GM21447 (cell line): ENCODE results near the gene LRWD1.
"Not testable (repeated sequence)": the region's sequence is repeated elsewhere in the genome, so short reads cannot be mapped to it uniquely, and the experiment has no call there.

Source experiments
- ATAC-seq: cut with Tn5 transposase; IDR thresholded peaks from one replicate; pipeline ENCODE4 v1.9.1; 2021; ENCODE audit not compliant: unreplicated experiment

Gene LRWD1

DNA sequence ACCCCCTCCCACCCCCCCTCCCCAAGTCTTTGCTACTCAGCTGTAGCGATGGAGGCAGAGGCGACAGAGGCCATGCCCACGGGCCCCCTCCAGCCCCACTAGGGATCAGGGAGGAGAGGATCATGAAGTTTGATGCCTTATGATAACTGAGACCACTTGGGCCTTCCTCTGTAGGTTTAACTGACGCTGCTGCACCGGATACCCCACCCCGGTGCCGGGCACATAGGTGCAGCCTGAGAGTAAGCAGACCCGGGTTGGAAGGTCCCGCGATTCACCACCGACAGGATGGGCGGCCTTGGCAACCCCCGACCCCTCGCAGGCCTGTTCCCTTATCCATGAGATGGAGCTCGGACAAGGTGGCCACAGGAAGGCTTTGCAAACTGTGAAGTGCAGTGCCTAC lies 29.2 kb downstream of the LRWD1 start:
- ATAC-seq: peak; percentile 0

DNA sequence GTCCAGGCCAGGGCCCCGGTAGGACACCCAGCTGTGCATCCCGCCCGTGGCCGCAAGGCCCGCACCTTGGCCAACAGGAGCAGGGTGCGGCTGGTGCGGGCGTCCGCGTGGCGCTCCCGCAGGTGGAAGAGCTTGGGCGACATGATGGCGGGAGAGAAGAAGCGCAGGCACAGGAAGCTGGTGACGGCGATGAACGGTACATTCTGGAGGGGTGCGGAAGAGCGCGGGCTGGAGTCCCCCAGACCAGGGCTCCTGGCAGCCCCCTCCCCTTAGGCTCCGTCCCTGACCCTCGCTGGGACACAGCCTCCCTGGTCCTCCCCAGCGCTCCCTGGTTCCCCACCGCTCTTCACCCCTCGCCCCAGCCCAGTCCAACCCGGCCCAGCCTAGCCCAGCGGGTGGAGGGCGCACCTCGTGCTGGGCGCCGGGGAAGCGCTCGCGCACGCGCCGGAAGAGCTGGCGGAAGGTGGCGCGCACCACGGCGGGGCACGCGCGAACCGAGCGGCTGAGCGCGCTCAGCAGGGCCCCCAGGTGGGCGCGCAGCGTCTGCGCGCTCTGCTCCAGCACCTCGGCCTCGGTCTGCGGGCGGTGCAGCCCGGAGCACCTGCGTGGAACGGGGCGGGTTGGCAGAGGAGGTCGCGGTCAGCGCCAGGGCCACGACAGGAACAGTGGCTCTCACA lies 29.8 kb downstream of the LRWD1 start:
- ATAC-seq: peak; percentile 54

DNA sequence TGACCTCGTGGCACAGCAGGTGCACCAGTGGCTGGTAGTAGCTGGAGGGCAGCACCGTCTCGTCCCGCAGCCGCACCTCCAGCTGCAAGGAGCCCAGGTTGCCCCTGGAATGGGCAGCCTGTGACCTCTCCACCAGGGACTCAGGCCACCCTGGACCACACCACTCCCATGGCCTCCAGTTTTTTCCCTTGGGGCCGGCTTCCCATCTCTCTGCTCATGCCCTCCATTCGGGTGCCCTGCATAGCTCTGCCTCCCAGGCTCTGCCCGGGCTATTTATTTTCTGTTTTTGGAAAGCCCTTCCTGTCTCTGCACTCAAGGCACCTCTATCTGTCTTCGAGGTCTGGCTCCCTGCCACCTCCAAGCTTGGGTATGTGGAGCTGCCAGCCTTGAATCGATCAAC lies 32.1 kb downstream of the LRWD1 start:
- not testable (repeated sequence) for ATAC-seq

DNA sequence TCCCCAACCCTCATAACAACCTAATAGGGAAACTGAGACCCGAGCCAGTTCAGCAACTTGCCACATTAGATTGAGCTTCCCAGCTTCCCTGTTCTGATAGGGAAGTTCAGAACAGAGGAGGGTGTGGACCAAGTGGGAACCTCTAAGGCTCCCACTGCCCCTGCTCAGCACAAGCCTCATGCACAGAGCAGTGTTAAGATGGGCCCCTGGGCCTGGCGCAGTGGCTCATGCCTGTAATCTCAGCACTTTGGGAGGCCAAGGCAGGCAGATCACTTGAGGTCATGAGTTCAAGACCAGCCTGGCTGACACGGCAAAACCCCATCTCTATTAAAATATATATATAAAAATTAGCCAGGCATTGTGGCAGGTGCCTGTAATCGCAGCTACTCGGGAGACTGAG lies 32.5 kb downstream of the LRWD1 start:
- not testable (repeated sequence) for ATAC-seq

DNA sequence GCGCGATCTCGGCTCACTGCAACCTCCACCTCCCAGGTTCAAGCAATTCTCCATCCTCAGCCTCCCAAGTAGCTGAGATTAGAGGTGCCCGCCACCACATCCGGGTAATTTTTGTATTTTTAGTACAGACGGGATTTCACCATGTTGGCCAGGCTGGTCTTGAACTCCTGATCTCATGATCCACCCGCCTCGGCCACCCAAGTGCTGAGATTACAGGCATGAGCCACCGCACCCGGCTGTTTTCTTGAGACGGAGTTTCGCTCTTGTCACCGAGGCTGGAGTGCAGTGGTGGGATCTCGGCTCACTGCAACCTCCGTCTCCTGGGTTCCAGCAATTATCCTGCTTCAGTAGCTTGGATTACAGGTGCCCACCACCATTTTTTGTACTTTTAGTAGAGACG lies 33.5 kb downstream of the LRWD1 start:
- not testable (repeated sequence) for ATAC-seq

DNA sequence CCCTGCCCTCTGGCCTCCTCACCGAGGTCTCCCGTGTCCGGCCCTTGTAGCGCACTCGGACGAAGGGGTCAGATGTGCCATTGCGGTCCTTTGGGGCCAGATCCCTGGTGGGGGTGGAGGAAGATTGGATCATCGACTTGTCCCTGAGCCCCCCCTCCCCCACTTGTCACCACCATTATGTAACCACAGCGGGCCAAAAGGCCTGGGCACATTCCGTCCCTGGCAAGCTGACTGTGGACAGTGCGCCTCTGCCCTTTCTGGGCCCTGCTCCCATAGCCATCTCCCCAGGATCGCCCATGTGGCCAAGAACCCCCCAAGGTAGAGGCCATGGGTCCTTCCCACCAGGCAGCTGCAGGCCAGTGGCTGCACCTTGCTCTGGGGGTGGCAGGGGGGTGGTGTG lies 38.4 kb downstream of the LRWD1 start:
- not testable (repeated sequence) for ATAC-seq

DNA sequence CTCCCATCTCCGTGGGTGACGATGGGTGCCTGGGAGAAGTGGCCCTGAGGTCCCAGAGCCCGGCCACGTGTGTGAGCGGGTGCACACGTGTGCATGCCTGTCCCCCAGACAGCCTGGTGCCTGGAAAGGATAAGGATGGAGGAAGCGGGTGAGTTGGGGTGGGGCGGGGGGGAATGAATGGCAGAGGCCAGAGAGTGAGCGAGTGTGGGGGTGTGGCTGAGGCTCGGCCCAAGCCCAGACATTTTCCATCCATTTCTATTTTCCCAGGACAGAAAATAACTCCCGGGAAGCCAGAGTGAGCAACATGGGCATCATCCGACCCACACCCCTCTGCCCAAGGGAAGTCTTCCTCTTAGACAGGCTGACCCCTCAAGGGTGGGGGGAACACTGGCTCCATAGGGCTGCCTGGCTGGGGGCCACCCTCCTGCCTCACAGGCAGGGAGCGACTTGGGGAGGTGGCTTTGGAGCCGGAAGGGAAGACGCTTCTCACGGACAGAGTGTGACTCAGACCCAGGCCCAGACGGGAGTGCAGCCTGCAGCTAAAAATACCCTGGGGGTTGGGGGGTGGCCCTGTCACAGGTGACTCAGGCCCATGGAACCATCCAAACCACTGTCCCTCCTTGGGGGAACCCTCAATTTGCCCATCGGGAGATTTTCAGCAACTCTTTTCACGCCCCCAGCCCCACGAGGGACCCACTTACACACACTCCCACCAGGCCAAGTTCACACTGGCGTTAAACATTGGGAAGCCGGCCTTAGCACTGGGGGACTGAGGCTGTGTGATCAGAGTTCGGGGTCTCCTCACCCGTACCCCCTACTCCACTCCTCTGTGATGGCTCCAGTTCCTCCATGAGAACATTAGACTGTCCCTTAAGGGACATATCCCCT lies 40.8 kb downstream of the LRWD1 start:
- ATAC-seq: not testable (repeated sequence)

DNA sequence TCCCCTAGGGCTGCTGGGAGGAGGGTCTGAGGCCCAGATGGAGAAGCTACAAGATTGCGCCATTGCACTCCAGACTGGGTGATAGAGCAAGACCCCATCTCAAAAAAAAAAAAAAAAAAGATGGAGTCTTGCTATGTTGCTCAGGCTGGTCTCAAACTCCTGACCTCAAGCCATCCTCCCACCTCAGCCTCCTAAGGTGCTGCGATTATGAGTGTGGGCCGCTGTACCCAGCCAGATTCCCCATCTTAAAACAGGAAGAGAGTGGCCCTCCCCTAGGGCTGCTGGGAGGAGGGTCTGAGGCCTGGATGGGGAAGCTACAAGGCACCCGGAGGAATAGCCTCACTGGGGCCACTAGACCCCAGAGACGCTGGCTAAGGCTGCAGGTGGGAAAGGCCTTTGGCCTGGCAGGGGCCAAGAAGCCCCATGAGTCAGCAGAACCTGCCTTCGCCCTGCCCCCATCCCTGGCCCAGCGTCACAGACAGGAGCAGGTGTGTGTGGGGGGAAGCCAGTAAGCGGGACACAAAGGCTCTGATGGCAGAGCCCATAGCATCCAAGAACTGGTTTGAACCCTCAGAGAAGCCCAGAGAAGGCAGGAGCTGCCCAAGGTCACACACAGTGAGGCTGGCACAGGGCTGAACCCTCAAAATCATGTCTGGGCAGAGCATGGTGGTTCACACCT lies 42.8 kb downstream of the LRWD1 start:
- not testable (repeated sequence) for ATAC-seq

DNA sequence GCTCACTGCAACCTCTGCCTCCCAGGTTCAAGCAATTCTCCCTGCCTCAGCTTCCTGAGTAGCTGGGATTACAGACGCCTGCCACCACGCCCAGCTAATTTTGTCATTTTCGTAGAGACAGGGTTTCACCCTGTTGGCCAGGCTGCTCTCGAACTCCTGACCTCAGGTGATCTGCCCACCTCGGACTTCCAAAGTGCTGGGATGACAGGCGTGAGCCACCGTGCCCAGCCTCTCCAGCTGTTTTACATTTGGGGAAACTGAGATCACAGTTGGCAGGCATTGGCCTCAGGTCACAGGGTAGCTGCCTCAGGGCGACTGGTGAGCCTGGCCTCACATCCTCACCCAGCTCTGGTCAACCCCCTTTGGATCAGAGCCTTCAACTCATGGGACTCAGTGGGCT lies 45.8 kb downstream of the LRWD1 start:
- not testable (repeated sequence) for ATAC-seq

DNA sequence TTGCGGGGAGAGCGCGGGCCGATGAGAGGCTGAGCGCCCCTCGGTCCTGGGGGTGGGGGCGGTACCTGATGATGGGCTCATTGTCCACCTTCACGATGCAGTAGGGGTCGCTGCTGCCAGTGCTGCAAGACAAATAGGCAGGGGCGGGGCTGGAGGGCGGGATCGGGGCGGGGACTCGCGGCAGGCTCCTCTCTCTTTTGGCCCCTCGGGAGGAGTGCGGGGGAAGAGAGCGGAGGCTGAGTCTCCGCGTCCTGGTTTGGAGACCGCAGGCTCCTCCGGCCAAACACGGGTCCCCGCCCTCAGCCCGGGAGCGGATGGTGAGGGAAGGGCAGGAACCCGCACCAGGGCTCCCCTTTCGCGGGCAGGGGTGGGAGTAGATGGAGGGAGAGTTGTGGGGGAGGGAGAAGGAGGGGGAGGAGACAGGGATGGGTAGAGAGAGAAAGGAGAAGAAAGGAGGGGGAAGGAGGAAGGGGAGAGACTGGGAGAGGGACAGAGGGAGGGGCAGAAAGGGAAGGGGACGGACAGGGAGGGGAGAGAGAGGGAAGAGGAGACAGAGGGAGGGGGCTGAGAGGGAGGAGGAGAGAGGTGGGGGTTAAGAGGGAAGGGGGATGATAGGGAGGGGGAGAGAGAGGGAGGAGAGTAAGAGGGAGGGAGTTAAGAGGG lies 47.2 kb downstream of the LRWD1 start:
- peak; percentile 34 for ATAC-seq

DNA sequence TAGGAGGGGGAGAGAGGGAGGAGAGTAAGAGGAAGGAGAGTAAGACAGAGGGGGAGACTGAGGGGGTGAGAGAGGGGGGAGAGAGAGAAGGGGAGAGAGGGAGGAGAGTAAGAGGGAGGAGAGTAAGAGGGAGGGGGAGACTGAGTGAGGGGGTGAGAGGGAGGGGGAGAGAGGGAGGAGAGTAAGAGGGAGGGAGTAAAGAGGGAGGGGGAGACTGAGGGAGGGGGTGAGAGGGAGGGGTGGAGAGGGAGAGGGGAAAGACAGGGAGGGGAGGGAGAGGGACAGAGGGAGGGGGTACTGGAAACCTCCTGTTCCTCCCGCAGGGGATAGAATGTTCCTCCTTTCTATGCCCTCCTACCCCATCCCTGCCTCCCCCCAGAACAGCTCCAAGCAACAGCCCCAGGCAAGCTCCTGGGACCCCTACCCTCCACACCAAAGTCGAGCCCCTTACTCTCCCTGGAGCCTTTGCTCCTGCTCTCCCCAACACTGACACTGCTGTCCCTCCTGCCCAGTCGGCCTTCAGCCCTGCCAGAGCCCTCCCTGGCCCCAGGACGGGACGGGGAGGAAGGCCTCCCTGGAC lies 47.9 kb downstream of the LRWD1 start:
- ATAC-seq: not testable (repeated sequence)

DNA sequence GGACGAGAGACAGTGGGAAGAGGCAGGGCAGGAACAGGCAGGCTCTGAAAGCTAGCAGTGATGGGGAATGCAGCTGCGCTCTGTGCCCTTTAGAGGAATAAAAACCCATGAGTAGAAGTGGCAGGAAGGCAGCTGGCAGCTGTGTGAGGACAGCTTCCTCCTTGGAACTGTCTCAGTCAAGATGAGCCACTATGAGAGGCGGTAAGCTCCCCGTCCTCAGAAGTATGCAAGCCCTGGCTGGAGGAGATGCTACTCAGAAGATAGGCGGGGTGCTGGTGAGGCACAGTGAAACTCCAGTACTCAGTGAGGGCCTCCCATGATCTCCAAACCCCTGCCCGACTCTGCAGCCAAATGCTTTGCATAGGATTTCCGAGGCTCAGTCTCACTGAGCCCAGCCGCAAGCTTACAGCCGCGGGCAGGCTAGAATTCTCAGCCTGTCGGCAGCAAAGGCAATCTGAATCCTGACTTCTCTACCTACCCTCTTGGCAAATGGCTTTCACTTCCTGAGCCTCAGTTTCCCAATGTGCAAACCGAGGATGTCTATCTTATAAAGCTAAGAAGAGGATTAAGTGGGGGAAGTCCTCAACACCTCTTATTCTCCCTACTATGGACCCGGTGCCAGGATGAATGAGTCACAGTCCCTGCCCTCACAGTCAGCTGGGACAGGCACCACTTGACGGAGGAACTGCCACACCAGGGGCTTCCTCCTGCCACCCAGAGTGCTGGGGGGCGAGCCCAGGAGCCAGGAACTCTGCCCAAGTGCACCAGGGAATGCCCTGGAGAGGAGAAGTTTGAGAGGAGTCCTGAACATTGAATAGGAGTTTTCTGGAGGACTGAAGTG lies 50.3 kb downstream of the LRWD1 start:
- peak; percentile 64 for ATAC-seq

DNA sequence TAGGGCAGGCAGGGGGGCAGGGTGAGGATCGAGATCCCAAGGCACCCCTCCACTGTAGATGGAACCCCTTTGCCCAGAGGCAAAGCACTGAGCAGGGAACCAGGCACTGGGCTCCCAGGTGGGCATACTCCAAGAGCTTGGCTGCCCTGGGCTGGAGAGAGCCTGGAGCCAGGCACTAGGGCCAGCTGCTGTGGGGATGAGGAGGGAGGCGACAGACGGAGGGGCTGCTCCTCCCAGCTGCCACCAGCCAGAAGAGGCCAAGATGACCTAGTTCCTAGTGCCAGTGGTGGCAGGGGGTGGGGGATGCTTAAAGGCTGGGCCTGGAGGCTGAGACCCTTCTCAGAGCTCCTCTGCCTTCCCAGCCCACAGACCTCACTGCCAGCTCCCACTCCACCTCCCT lies 51.1 kb downstream of the LRWD1 start:
- ATAC-seq: not testable (repeated sequence)

DNA sequence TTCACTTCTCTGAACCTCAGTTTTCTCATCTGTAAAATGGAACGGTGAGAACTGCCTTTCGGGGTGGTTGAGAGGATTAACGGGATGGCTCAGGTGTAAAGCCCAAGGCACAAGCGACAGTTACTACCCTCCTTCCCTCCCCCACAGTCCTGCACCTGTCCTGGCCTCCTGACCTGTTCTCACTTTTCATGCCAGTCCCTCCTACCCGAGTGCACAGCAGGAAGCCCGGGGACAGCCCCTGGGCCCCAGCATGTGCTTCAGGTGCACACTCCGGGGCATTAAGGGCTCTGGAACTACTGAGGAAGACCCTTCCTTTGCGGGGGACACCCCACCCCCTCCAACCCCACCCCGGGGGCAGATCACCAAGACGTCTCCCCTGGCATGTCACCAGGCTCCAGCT lies 52.2 kb downstream of the LRWD1 start:
- ATAC-seq: peak; percentile 34

DNA sequence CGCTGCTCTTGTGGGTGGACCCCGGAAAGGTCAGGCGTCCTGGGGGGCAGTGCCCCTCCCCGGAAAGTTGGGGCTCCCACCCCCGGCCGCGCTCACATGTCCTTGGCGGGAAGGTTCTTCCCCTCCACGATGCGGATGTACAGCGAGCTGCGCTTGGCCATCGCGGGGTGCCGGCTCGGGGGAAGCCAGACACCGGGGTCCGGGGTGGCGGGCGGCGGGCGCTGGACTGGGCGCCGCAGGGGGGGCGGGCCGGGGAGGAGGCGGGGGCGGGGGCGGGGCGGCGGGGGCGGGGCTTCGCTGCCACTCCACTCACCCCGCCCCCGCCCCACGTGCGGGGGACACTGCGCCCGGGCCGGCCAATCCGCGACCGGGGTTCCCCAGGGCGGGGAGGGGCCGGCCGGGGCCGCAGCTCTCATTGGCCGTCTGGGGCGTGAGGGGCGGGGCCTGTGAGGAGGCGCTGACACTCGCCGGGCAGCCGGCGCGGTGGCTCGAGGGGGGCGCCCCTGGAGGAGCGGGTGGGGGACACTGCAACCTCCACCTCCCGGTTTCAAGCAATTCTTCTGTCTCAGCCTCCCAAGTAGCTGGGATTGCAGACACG lies 52.9 kb downstream of the LRWD1 start, which contains the start of gene RASA4B:
Gene RASA4B (minus strand): TSS at position 228 of the 598 bp plus-strand sequence. CDS start 67 bp downstream, at position 161.
- ATAC-seq: peak; percentile 44

DNA sequence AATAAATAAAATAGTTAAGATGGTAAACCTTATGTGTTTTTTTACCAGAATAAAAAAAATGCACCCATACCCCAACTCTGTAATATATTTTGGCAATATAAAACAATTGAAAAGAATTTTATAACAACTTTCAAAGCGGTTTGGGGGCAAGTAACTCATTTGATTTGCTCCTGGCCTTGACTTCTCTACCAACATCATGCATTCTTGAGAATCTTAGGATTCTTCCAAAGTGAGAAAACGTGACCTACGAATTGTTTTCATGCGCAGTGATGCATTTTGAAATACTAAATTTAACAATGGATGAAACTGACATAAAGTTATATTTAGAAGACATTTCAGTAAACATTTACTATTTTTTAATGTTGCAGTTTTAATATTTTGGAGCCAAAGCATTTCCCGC lies 56.0 kb downstream of the LRWD1 start:
- not testable (repeated sequence) for ATAC-seq
